ENCODE measurements around the gene SEMA3F.
A peak's percentile ranks its signal among the peaks of the same experiment; 100 is the strongest.

SEMA3F gene

GRCh38 chr3:50237754-50238548, 82.8 kb downstream of the SEMA3F start:
- in situ Hi-C loops (cut with MboI; ENCODE audit: low sequenced_read_pairs, unreplicated experiment), result no loop called here
- peak; percentile 90 for DNase-seq (ENCODE audit: low spot score)
- no peak for TF ChIP-seq CTCF (IDR thresholded peaks at IDR 0.05; ENCODE audit: borderline replicate concordance, control extremely low read depth, extremely low read depth, insufficient read depth, missing control alignments)

GRCh38 chr3:50238549-50239026, 83.5 kb downstream of the SEMA3F start:
- TF ChIP-seq CTCF (IDR thresholded peaks at IDR 0.05; ENCODE audit: borderline replicate concordance, control extremely low read depth, extremely low read depth, insufficient read depth, missing control alignments), result no peak
- no peak for DNase-seq (ENCODE audit: low spot score)
- in situ Hi-C loops (cut with MboI; ENCODE audit: low sequenced_read_pairs, unreplicated experiment), result no loop called here

Measured in GM13976 (cell line).